K562 (cell line): Measurements from ENCODE around the gene MMS22L. TPM values are rescaled to one million over a fixed set of nuclear protein-coding genes. Genes with fewer than 3 reads are reported as not detected.

Experiments
- CBX2 ChIP-seq: fragments of 200-600 bp; sonication (generic); IDR thresholded peaks from one replicate; pipeline ENCODE4 v1.6.1; 2012; ENCODE audit warnings: mild to moderate bottlenecking, low read length, inconsistent platforms; ENCODE audit not compliant: insufficient read depth, poor library complexity, severe bottlenecking
- CBX3 ChIP-seq, 2 experiments: IDR thresholded peaks; 1 replicate in 1 of 2; 2 replicates in 1 of 2; pipeline ENCODE4 v1.6.1; 2012; ENCODE audit warnings: inconsistent platforms in 2 of 2, low read length in 2 of 2, borderline replicate concordance in 1 of 2, control low read depth in 1 of 2
- CCNT2 ChIP-seq: IDR thresholded peaks from 2 replicates; pipeline ENCODE4 v1.6.1; 2011; ENCODE audit warnings: borderline replicate concordance, low read depth, mild to moderate bottlenecking, moderate library complexity, mixed read lengths, low read length; ENCODE audit not compliant: insufficient read length; ENCODE audit errors: extremely low read depth
- ETS1 ChIP-seq: conservative IDR thresholded peaks from 2 replicates; pipeline ENCODE4 v1.6.1; 2011; ENCODE audit warnings: low read depth, mild to moderate bottlenecking, low read length; ENCODE audit not compliant: control insufficient read depth
- HDAC2 ChIP-seq: fragments of 450-650 bp; IDR thresholded peaks from 2 replicates; pipeline ENCODE4 v1.6.1; 2016; ENCODE audit warnings: mild to moderate bottlenecking
- KDM2B ChIP-seq: fragments of 250-450 bp; sonication (Bioruptor Pico); IDR thresholded peaks from 2 replicates; pipeline ENCODE4 v1.8.0; 2021; ENCODE audit warnings: mild to moderate bottlenecking, moderate library complexity
- KDM5B ChIP-seq: fragments of 200-600 bp; sonication (generic); IDR thresholded peaks from 2 replicates; pipeline ENCODE4 v1.6.1; 2012; ENCODE audit warnings: low read depth, mild to moderate bottlenecking, moderate library complexity, low read length, control low read depth, inconsistent platforms; ENCODE audit not compliant: insufficient replicate concordance
- MAFG ChIP-seq: fragments of 450-650 bp; conservative IDR thresholded peaks from 2 replicates; pipeline ENCODE4 v1.6.1; 2016; ENCODE audit warnings: missing genetic modification characterization, missing compliant biosample characterization
- MYC ChIP-seq, 2 experiments: fragments of 250-450 bp in 1 of 2; sonication (Bioruptor Pico) in 1 of 2; IDR thresholded peaks; 2 replicates each; pipeline versions ENCODE4 v1.5.1 to v1.6.1; 2012 to 2021; ENCODE audit warnings: low read depth in 2 of 2, borderline replicate concordance in 1 of 2, improper control_type of control experiment in 1 of 2, low read length in 1 of 2, mild to moderate bottlenecking in 1 of 2, moderate library complexity in 1 of 2
- NFATC3 ChIP-seq: fragments of 450-650 bp; IDR thresholded peaks from 2 replicates; pipeline ENCODE4 v1.6.1; 2017; ENCODE audit warnings: mild to moderate bottlenecking
- PHF8 ChIP-seq: fragments of 200-600 bp; sonication (generic); IDR thresholded peaks from 2 replicates; pipeline ENCODE4 v1.6.1; 2012; ENCODE audit warnings: mixed run types, mild to moderate bottlenecking, inconsistent platforms, low read length, moderate library complexity, borderline replicate concordance
- PML ChIP-seq: IDR thresholded peaks from 2 replicates; pipeline ENCODE4 v1.6.1; 2012; ENCODE audit warnings: low read length, inconsistent platforms
- RBM22 ChIP-seq: fragments of 200-400 bp; formaldehyde crosslinking; IDR thresholded peaks from 2 replicates; pipeline ENCODE4 v1.6.1; 2018; ENCODE audit warnings: low read length, low read depth; ENCODE audit not compliant: poor library complexity, severe bottlenecking
- SOX6 ChIP-seq: fragments of 450-650 bp; IDR thresholded peaks from 2 replicates; pipeline ENCODE4 v1.6.1; 2014; ENCODE audit warnings: mild to moderate bottlenecking
- TAL1 ChIP-seq: fragments of 450-650 bp; IDR thresholded peaks from 2 replicates; pipeline ENCODE4 v1.6.1; 2016; ENCODE audit warnings: mild to moderate bottlenecking
- TBP ChIP-seq: optimal IDR thresholded peaks from 2 replicates; pipeline ENCODE3; 2011; ENCODE audit warnings: low read depth, low read length, improper control_type of control experiment
- TCF7L2 ChIP-seq: fragments of 150-350 bp; IDR thresholded peaks from 2 replicates; pipeline ENCODE4 v1.6.1; 2016; ENCODE audit warnings: low read depth, mild to moderate bottlenecking, low read length, moderate library complexity
- TRIM24 ChIP-seq, 2 experiments: fragments of 450-650 bp; IDR thresholded peaks; 2 replicates each; pipeline ENCODE4 v1.6.1; 2016
- XRCC5 ChIP-seq: fragments of 200-400 bp; formaldehyde crosslinking; IDR thresholded peaks from 2 replicates; pipeline ENCODE4 v1.6.1; 2017; ENCODE audit warnings: low read depth, mild to moderate bottlenecking, low read length
- ZNF311 ChIP-seq: fragments of 250-450 bp; sonication (Bioruptor Pico); IDR thresholded peaks from 2 replicates; pipeline ENCODE4 v1.4.0; 2020; ENCODE audit warnings: mild to moderate bottlenecking, moderate library complexity
- polyA plus RNA-seq, 8 experiments: library from polyadenylated mRNA; depleted of rRNA in 4 of 8; stranded (reverse) in 5 of 8; unstranded in 3 of 8; fragments of >200 nt; fragmentation: Nextera tagmentation in 2 of 8; fragmentation: Illumina TruSeq in 1 of 8; extraction: Ambion mirVana in 2 of 8; extraction: Trizol in 1 of 8; gene quantifications; 2 replicates each; pipeline versions ENCODE4 v1.2.1 to v1.2.3, GENCODE V29; 2011 to 2014; ENCODE audit warnings: inconsistent platforms in 1 of 8, missing spikeins in 1 of 8
- total RNA-seq, 7 experiments: library from RNA; depleted of rRNA in 6 of 7; stranded (reverse); fragments of >200 nt in 6 of 7; fragmentation: Illumina TruSeq in 2 of 7; extraction: Trizol in 2 of 7; gene quantifications; 2 replicates each; pipeline versions ENCODE4 v1.2.1 to v1.2.3, GENCODE V29; 2011 to 2021; ENCODE audit warnings: low replicate concordance in 1 of 7
- TF ChIP-seq, protein P1 (sequence below): fragments of 250-450 bp; sonication (Bioruptor Pico); IDR thresholded peaks from 2 replicates; pipeline ENCODE4 v1.4.0; 2020; ENCODE audit warnings: mild to moderate bottlenecking
- TF ChIP-seq, protein P2 (sequence below): fragments of 150-350 bp; conservative IDR thresholded peaks from 2 replicates; pipeline ENCODE4 v1.6.1; 2014; ENCODE audit warnings: low read length

The MMS22L gene
- total and polyA plus RNA-seq, 9 of the 15 experiments (the other 6 are each of a cell fraction or from before 2014, with no cell fraction given) = 13.0 to 59.5 (median 26.9) TPM

DNA sequence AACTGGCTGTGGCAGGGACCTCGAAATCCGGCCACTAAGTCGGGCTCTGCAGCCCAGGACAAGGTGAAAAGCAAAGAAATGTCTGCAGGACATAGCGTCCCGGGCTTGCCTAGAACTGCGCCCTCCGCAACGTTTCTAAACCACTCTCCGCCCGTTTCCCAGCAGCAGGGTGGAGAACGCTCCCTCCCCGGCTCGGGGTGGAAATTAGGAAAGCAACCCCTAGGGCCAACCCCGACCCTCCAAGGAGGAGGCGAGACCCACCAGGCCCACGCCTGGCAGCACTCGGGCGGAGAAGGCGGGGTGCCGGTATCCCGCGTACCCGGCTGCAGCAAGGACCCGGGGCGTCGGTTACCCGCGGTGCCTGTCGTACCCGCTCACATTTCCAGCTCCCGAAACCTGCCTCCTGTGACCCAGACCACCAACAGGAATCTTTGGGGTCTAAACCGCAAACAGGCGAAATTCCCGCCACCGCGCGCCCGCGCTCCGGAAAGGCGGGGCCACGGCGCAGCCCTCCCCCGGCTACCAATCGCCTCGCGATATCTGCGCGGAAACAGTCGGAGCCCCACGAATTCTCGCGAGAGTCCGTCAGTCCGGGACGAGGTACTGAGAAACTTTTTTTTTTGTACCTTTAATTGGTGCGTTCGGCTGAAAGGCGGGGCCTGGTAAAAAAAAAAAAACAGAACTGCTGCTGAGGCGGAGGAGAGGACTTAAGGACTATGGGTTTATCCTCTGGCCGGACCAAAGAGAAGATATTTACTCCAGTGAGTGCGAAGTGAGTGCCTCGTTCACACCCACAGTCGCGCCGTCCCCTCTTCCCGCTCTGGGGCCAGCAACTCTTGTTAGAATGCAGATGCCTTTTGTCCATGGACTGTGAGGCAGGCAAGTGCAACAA, at the start of gene MMS22L (continued):
- TF ChIP-seq ZNF311 (CRISPR knock-in tag) (no peak), XRCC5 (no peak), KDM5B (peak; percentile 80), SOX6 (no peak), MYC (IDR thresholded peaks at IDR 0.05; ENCODE audit: low read depth, low read length) (peak; percentile 72), MYC (CRISPR knock-in tag; IDR thresholded peaks at IDR 0.05; ENCODE audit: borderline replicate concordance, low read depth) (peak; percentile 60; the same call in 1 of the 2 replicates), PHF8 (peak; percentile 92), TCF7L2 (no peak), CCNT2 (no peak), TAL1 (no peak), KDM2B (CRISPR knock-in tag) (no peak), ETS1 (no peak), TBP (peak; percentile 64), TRIM24 (IDR thresholded peaks at IDR 0.05) (peak; percentile 13 to 67; a peak in 2 of 4 replicates), HDAC2 (peak; percentile 38; the same call in 1 of the 2 replicates), MAFG (no peak), NFATC3 (no peak), CBX2 (no peak), PML (peak; percentile 70; the same call in 1 of the 2 replicates), RBM22 (no peak), CBX3 (IDR thresholded peaks at IDR 0.05; ENCODE audit: borderline replicate concordance in 1 of 2, low read length in 2 of 2) (0 out of 3 replicates have a peak, but pooled peaks of 1 of the 2 experiments have one; percentile 13)
- TF ChIP-seq, protein P1, sequence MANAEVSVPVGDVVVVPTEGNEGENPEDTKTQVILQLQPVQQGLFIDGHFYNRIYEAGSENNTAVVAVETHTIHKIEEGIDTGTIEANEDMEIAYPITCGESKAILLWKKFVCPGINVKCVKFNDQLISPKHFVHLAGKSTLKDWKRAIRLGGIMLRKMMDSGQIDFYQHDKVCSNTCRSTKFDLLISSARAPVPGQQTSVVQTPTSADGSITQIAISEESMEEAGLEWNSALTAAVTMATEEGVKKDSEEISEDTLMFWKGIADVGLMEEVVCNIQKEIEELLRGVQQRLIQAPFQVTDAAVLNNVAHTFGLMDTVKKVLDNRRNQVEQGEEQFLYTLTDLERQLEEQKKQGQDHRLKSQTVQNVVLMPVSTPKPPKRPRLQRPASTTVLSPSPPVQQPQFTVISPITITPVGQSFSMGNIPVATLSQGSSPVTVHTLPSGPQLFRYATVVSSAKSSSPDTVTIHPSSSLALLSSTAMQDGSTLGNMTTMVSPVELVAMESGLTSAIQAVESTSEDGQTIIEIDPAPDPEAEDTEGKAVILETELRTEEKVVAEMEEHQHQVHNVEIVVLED (CRISPR knock-in tag) = peak; percentile 22
- TF ChIP-seq, protein P2, sequence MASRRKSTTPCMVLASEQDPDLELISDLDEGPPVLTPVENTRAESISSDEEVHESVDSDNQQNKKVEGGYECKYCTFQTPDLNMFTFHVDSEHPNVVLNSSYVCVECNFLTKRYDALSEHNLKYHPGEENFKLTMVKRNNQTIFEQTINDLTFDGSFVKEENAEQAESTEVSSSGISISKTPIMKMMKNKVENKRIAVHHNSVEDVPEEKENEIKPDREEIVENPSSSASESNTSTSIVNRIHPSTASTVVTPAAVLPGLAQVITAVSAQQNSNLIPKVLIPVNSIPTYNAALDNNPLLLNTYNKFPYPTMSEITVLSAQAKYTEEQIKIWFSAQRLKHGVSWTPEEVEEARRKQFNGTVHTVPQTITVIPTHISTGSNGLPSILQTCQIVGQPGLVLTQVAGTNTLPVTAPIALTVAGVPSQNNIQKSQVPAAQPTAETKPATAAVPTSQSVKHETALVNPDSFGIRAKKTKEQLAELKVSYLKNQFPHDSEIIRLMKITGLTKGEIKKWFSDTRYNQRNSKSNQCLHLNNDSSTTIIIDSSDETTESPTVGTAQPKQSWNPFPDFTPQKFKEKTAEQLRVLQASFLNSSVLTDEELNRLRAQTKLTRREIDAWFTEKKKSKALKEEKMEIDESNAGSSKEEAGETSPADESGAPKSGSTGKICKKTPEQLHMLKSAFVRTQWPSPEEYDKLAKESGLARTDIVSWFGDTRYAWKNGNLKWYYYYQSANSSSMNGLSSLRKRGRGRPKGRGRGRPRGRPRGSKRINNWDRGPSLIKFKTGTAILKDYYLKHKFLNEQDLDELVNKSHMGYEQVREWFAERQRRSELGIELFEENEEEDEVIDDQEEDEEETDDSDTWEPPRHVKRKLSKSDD = peak; percentile 95
